Lung microvascular endothelial cell (primary cell): ENCODE data around the gene NHLRC2. TPM values are rescaled to one million over a fixed set of nuclear protein-coding genes. Genes with fewer than 3 reads are reported as not detected.
A peak's percentile ranks its signal among the peaks of the same experiment; 100 is the strongest.
"Not testable (repeated sequence)": the region's sequence is repeated elsewhere in the genome, so short reads cannot be mapped to it uniquely, and the experiment has no call there.

ENCODE experiments used
- DNase-seq, 2 donors: peaks; one replicate each; pipeline versions ENCODE4 v3.0.0 to v3.0.0-alpha.2; 2010; ENCODE audit warnings: low read depth in 2 of 2
- total RNA-seq: library from RNA; depleted of rRNA; stranded (reverse); fragments of >200 nt; gene quantifications from 2 replicates; pipeline ENCODE4 v1.2.1, GENCODE V29; 2014

Gene NHLRC2, protein sequence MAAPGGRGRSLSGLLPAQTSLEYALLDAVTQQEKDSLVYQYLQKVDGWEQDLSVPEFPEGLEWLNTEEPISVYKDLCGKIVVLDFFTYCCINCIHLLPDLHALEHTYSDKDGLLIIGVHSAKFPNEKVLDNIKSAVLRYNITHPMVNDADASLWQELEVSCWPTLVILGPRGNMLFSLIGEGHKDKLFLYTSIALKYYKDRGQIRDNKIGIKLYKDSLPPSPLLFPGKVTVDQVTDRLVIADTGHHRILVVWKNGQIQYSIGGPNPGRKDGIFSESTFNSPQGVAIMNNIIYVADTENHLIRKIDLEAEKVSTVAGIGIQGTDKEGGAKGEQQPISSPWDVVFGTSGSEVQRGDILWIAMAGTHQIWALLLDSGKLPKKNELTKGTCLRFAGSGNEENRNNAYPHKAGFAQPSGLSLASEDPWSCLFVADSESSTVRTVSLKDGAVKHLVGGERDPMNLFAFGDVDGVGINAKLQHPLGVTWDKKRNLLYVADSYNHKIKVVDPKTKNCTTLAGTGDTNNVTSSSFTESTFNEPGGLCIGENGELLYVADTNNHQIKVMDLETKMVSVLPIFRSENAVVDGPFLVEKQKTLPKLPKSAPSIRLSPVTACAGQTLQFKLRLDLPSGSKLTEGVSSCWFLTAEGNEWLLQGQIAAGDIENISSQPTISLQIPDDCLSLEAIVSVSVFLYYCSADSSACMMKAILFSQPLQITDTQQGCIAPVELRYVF
- total RNA-seq: 7.8 and 14.5 TPM in 2 replicates

DNA sequence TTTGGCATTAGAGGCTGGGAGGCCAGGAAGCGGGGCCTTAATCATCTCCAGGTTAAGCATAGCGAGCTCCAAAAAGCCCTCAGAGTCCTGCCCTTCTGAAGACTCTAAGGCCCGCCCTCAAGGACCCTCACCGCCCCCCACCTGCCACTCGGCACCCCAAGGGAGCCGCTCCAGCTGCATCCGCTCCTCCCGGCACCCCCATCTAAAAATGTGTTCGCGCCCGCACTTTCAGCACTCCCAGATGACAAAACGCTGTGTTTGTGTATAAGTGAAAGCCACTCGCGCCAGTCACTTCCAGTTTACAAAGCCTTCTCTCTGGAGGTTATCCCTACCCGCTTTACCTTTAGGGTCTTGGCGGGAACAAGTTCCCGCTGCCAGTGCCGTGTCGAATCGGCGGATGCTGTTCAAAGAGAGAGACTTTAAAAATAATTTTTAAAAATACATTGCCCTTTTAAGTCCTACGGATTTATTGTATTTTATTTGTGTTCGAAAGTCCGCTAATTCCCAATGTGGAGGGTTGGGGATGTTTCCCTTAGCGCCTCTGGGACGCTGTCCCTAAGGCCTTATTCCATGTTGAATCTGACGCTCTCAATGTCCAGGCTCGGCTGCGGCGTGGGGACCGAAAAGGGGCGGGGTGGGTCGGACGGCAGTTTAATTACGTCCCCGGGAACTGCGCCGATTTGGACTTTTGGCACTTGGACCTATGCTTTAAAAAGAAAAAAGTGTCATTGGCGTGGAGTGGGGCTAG, at the start of gene NHLRC2, which contains the start of gene DCLRE1A:
Gene NHLRC2 (plus strand): TSS at position 649 of the 748 bp plus-strand sequence. CDS start 212 bp downstream, outside the sequence.
Gene DCLRE1A (minus strand): TSS at position 70 of the 748 bp plus-strand sequence. CDS start 900 bp downstream, outside the sequence.
- peak; percentile 86 to 91 for DNase-seq

DNA sequence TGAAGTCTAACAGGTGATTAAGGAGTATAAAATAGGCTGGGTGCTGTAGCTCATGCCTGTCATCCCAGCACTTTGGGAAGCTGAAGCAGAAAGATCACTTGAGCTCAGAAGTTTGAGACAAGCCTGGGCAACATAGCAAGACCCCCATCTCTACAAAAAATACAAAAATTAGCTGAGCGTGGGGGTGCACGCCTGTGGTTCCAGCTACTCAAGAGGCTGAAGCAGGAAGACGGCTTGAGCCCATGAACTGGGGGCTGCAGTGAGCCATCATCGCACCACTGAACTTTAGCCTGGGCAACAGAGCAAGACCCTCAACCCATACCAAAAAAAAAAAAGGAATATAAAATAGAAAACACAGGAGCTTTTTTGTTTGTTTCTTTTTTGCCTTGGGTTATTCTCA, 48.0 kb upstream of the NHLRC2 start:
- no peak for DNase-seq

DNA sequence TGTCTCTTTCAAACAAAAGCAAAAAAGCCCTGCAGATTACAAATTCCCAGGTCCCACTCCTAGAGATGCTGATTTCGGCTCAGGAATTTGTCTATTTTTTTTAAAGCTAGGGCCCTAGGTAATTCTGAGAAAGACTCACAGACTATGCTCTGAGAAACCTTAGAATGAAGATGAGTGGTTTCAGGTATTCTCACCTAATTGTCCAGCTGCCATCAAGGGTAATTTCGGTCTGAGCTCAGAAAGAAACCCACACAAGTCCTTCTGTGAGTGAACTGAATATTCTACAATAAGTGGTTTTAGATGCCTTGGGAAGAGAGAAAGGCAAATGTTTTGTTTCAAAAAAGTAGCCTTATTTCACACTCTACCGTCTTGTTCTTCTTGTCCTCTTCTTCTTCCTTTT, 46.3 kb upstream of the NHLRC2 start:
- no peak for DNase-seq

DNA sequence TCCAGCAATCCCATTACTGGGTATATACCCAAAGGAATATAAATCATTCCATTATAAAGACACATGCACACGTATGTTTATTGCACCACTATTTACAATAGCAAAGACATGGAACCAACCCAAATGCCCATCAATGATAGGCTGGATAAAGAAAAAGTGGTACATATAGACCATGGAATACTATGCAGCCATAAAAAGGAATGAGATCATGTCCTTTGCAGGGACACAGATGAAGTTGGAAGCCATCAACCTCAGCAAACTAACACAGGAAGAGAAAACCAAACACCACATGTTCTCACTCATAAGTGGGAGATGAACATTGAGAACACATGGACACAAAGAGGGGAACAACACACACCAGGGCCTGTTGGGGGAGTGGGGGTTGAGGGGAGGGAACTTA, 39.8 kb upstream of the NHLRC2 start:
- DNase-seq: not testable (repeated sequence)

DNA sequence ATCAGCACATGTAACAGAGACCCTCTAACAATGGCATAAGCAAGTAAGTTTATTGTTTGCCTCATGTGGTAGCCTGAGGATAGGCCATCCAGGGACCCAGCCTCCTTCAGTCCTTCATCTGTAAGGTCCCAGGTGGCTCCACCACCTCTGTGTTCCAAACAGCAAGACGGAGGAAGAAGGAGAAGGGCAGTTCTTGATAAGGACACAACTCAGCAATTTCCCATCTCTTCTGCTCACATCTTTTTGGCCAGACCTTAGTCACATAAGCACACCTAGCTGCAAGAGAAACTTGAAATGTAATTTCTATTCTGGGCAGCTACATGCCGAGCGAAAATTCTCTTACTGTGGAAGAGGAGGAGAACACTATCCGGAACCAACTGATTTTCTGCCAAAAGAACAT, 34.5 kb upstream of the NHLRC2 start:
- DNase-seq: no peak

DNA sequence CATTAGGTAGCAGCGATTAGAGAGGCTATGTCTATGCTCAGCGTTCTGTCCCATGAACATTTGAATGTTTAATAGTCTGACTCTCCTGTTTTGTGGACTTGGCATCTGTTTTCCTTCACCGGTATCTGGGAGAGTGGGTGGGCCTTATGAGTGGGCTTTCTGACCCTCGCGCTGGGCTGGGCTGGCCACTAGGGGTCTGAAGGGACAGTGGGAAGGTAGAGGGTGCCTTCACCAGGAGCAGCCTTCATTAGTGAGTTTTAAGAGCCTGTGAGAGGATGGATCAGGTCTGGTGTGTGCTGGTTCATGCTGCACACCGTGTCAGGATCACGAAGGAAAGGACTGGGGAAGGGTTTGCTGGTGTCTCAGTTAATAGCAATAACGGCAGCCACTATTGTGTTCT, 34.0 kb upstream of the NHLRC2 start:
- peak in 1 of 2 donors; percentile 18 for DNase-seq

DNA sequence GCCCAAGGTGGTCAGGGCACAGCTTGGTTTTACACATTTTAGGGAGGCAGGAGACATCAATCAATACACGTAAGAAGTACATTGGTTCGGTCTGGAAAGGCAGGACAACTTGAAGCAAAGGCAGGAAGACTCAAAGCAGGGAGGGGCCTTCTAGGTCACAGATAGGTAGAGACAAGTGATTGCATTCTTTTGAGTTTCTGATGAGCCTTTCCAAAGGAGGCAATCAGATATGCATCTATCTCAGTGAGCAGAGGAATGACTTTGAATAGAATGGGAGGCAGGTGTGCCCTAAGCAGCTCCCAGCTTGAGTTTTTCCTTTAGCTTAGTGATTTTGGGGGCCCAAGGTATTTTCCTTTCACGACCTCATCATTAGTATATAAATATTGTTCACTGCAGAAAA, 33.2 kb upstream of the NHLRC2 start:
- not testable (repeated sequence) for DNase-seq

DNA sequence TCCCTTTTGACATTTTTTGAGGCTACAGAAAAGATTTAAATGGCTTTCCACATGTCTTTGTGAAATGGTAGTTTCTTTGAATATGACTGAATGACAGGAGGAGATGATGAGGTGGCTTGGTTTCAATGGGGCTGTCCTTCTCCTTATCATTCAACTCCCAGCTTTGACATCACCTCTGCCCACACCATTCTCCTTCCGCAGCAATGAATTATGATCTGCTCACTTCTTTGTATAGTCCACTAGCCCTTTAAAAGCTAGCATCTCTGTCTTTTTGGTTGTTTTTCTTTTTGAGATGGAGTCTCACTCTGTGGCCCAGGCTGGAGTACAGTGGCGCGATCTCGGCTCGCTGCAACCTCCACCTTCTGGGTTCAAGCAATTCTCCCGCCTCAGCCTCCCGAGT, 32.3 kb upstream of the NHLRC2 start:
- DNase-seq: no peak

DNA sequence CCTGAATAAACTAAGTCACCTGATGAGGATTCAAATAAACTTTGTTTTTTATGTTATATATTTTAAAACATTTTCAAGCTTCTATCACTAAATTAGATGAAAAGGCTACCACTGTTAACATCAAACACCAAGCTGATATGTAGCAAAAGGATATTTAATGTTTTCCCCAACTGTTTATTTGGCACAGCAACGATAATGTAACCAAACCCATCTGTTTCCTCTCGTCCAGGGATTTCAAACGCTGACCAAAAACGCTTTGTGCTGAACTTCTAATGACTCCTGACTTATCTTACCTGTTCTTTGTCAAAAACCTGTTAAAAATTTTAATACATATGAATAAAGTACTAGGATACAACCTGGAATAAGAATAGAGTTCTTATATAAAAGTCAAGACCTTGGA, 31.1 kb upstream of the NHLRC2 start:
- DNase-seq: peak in 1 of 2 donors; percentile 60

DNA sequence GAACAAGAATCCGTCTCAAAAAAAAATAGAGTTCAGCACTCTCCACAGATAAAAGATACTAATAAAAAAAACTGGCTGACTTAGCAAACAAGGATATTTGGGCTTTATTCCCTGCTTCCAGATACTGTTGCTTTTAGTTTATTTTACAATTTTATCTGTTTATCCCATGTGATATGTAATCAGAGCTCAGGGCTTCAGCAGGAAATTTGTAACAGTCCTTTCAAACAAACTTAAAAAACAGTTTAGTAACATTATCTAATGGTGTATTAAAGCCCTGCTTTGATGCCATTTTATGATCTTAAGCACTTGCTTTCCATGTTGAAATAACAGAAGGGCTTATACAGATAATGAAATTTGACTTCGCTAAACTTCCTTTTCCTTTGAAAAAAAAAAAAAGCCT, 28.7 kb upstream of the NHLRC2 start:
- no peak for DNase-seq

DNA sequence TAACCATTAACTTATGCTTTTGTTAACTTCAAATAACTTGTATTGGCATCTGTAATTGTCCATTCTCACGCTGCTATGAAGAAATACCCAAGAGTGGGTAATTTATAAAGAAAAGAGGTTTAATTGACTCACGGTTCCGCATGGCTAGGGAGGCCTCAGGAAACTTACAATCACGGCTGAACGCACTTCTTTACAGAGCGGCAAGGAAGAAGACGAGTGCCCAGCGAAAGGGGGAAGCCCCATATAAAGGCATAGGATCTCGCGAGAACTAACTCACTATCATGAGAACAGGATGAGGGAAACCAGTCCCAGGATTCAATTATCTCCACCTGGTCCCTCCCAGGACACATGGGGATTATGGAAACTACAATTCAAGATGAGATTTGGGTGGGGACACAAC, 25.9 kb upstream of the NHLRC2 start:
- DNase-seq: not testable (repeated sequence)

DNA sequence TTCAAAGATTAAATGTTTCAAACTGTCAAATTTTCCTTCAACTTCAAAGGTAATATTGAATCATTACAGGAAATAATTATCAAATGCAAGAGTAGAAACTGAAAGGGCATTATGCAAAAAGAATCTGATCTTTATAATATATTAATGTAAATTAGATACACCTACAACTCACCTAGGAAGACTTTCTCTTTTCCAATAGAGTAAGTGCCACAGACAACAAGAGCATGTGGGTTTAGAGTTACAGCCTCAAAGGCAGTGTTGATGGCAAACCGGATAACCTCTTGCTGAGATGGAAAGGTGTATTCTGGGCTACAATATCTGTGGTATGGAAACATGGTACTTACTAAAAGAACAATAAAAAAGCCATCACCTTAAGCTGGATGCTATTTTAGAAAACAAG, 12.3 kb upstream of the NHLRC2 start:
- DNase-seq: no peak

DNA sequence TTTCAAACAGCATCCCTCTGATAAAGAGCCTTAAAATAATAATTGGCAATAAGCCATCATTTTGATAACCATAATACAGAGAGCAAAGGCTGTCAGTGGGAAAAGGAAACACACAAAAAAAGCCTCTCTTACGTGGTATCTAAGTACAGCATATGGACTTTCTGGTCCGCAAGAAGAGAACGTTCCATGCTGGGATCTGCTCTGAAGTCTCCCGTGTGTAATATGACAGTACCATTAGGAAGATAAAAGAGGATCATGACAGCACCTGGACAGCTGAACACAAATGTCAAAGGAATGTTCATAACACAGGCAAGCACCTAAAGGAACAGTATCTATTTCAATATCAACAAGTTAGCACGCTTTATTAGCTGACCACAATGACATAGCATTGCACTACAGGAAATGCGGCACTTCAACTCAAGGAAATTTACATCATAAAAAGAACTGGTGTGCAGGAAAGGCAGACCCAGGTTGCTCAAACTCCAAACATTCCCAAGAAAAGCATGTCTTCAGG, 10.4 kb upstream of the NHLRC2 start:
- peak in 1 of 2 donors; percentile 32 for DNase-seq

DNA sequence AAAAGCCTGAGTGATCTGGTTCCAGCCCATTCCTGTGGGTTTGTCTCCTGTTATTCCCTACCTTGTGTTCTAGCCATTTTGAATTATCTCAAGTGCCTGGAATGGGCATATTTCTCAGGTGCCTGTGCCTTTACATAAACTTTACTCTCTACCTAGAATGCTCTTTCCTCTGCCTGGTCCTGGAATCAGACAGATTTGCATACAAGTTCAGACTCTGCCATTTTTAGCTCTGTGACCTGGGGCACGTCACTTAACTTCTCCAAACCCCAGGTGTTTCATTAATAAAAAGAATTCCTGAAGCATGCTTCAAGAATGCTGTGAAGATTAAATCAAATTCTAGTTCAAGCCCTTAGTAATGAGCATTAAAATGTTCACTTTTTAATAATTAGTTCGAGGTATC, 8.4 kb upstream of the NHLRC2 start:
- no peak for DNase-seq

DNA sequence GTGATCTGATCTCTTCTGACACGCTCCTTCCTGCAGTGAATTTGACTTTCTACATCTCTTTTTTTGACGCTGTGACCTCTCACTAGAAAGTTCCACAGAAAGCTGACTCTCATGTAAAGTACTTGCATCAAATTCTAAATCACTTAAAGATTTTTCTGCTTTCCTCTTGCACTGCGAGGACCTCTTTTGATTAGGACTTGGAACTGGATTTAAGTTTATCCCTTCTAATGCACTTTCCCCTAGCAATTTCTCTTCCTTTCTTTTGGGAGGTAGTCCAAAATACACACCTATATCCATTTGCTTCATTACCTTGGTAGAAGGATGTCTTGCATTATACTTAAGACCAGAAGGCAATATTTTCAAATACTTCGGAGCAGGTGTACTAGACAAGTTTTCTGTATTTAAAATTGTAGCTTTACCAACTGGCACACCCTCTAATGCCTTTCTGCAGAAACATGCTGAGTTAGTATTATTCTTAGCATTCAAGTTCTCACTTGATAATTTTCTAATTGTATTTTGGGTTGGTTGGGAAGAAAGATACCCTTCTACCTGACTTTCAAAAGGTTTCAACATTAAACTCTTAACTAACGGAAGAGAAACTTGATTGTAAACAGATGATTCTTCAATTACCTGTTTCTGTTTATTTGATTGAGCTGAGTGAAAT, 5.2 kb upstream of the NHLRC2 start:
- DNase-seq: no peak

DNA sequence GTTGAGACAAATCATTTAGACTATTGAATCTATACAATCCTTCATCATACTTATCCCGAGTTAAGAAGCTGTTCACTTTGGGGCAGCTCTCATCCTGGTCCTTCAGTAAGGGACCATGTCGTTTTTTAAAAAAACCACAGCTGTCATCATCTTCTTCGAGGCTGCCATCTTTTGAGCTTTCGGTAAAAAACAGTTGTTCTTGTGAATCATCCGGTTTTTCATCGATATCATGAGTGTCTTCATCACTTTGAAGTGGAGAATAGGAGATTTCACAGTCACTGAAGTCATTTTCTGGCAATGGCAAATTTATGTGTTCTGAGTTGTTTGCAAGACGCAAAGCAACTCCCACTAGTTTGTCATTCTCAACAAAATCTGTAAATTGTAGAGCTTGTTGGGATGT, 4.5 kb upstream of the NHLRC2 start:
- DNase-seq: no peak

DNA sequence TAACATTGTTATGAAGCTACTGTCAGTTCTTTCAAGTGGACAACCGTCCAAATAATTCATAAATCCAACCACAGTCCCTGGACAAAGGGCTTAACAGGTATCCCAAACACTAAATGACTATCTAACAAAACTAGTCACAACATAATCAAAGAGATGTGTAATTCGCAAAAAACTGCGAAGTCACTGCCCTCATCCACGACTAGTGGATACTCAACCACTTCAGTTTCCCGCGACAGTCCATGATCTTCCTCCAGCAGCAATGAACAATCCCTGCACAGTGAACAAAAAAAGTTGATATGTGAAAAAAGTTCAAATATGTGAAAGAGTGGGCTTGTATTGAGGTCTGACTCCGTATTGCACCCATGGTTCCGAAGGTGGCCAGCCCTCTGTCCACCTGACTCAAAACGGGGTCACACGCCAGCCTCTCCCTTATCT, 866 bp upstream of the NHLRC2 start:
- peak in 1 of 2 donors; percentile 44 for DNase-seq

DNA sequence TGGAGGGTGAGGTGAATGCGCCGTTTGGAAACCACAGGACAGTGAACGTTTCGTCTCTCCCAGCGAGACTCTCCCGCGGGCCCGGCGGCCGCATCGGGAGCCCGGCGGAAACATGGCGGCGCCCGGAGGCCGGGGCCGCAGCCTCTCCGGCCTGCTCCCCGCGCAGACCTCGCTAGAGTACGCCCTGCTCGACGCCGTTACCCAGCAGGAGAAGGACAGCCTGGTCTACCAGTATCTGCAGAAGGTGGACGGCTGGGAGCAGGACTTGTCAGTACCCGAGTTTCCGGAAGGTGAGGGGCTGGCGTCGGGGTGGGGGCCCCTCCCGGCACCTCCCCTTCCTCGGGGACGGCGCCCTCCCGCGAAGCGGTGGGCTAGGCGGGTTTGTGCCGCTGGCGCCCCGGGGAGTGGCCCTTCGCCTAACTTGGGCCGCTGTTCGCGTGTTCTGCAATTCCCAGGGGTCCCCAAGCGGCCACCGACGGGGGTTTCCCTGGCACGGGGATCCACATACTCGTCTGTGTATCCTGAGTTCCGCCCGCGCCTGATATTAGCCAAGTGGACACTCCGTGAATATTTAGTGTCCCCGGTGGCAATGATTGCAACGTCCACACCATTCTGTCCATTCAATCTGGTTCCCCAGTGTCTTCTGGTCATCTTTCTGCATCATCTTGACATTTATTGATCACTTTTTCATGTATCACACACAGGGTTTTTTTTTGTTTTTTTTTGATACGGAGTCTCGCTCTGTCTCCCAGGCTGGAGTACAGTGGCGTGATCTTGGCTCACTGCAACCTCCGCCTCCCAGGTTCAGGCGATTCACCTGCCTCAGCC, 514 bp downstream of the NHLRC2 start:
- DNase-seq: peak; percentile 56 to 80

DNA sequence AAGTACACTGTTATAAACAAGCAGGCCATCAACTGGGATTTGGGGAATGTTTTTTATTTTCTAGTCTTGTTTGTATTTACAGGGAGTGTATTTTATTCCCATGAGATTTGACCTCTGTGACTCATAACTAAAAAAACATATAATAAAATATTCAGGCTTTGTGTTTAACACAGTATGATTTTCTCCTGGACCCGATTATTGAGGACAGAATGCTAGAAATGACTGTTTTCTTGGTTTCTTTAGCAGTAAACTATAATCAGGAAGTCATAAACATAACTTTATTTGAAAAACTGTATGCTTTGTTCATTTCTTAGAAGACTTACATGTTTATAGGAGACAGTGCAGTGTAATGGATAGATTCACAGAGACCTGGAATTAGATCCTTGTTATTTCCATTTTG, 2.1 kb downstream of the NHLRC2 start:
- DNase-seq: no peak

DNA sequence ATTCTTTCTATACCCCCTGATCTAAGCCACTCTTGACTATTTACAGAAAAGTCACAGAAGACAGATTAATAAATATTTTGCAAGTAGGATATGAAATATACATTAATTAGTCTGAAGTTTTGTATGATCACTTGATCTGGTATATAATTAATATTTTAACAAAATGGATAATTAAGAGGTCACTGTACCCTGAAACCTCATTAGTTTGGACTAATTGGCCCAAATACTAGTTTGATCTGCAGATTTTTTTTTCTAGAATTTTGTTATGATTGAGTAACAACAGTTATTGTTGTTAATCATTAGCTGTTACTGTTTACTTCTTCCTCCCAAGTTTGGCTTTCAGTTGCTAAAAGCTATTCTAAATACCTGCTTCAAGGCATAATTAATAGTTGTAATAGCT, 2.7 kb downstream of the NHLRC2 start:
- DNase-seq: no peak
